ENCODE measurements around the gene PODN.

DNA sequence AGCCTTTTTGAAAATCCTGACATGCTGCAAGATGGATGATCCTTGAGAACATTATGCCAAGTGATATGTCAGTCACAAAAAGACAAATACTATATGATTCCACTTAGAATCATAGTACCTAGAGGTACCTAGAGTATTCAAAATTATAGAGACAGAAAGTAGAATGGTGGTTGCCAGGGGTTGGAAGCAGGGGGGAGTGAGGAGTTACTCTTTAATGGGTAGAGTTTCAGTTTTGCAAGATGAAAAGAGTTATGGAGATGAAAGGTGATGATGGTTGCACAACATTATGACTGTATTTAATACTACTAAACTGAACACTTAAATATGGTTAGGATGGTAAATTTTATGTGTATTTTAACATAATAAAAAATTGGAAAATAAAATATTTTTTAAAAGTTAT is 37.9 kb upstream of the PODN start:
- TF ChIP-seq, protein P1, sequence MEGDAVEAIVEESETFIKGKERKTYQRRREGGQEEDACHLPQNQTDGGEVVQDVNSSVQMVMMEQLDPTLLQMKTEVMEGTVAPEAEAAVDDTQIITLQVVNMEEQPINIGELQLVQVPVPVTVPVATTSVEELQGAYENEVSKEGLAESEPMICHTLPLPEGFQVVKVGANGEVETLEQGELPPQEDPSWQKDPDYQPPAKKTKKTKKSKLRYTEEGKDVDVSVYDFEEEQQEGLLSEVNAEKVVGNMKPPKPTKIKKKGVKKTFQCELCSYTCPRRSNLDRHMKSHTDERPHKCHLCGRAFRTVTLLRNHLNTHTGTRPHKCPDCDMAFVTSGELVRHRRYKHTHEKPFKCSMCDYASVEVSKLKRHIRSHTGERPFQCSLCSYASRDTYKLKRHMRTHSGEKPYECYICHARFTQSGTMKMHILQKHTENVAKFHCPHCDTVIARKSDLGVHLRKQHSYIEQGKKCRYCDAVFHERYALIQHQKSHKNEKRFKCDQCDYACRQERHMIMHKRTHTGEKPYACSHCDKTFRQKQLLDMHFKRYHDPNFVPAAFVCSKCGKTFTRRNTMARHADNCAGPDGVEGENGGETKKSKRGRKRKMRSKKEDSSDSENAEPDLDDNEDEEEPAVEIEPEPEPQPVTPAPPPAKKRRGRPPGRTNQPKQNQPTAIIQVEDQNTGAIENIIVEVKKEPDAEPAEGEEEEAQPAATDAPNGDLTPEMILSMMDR (IDR thresholded peaks at IDR 0.05; ENCODE audit: low read length), result no peak
- no peak for TF ChIP-seq EZH2 (IDR thresholded peaks at IDR 0.05; ENCODE audit: borderline replicate concordance, low read length)

Measured in OCI-LY1 (cell line).